ENCODE data around the gene ABHD17B.

Gene ABHD17B

GRCh38 chr9:71876829-71877228 lies 34.2 kb downstream of the ABHD17B start:
- no peak for DNase-seq (ENCODE audit: low spot score)

- no peak for DNase-seq (ENCODE audit: low spot score)
These were observed 34.9 kb downstream of the ABHD17B start for GRCh38 chr9:71876106-71876505.

GRCh38 chr9:71875345-71875744 lies 35.6 kb downstream of the ABHD17B start:
- no peak for DNase-seq (ENCODE audit: low spot score)

DNA sequence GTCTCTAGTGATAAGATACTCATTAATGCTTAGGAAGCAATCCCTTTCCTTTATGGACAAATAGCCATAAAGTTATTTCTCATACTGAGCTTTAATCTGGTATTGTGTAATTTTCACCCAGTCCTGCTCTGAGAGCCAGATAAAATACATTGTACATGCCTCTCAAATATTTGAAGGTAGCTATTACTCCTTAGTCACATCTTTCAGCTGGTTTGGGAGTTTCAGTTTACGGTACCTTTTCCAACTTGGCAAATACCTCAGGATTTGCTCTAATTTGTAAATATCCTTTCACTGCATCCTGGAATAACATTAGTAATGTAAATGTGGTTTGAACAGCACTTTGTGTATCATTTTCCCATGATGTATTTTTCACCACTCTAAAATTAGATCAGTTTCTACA lies 47.4 kb downstream of the ABHD17B start:
- DNase-seq (ENCODE audit: low spot score), result no peak

DNA sequence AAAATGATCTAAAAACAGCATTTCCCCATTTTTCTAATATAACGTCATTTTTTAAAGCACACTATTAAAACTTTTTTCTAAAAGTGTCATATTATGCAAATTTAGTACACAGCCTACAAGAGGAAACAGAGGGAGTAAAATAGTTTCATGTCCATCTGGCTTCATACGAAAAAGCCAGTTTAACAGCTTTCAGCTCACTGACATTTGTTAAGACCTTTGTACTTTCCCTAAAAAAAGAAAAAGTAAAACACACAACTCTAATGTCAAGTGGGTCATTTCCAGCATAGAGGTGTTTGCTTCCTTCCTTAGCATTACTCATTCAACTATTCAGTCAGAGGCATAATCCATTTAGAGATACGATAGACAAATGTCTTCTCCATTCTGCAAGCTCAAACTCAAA lies 49.4 kb downstream of the ABHD17B start:
- DNase-seq (ENCODE audit: low spot score), result no peak

DNA sequence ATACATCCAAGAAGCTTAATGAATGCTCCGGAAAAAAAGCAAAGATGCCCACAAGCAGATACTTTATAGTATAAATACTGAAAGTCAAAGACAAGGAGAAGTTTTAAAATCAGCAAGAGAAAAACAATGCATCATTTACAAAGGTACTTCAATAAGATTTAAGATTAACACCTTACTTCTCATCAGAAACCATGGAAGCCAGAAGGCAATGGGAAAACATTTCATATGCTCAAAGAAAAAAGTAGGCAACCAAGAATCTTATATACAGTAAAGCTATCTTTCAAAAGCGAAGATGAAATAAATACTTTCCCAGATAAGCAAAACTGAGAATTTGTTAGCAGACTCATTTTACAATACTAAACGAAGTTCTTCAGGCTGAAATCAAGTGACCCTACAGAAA lies 51.1 kb downstream of the ABHD17B start:
- no peak for DNase-seq (ENCODE audit: low spot score)

- DNase-seq (ENCODE audit: low spot score), result no peak
These were observed 52.2 kb downstream of the ABHD17B start for GRCh38 chr9:71858812-71859211.

GRCh38 chr9:71858102-71858798 lies 52.7 kb downstream of the ABHD17B start:
- no peak for DNase-seq (ENCODE audit: low spot score)

GRCh38 chr9:71857159-71857558 lies 53.8 kb downstream of the ABHD17B start:
- no peak for DNase-seq (ENCODE audit: low spot score)

GRCh38 chr9:71854811-71855210 lies 56.2 kb downstream of the ABHD17B start:
- DNase-seq (ENCODE audit: low spot score), result no peak

DNA sequence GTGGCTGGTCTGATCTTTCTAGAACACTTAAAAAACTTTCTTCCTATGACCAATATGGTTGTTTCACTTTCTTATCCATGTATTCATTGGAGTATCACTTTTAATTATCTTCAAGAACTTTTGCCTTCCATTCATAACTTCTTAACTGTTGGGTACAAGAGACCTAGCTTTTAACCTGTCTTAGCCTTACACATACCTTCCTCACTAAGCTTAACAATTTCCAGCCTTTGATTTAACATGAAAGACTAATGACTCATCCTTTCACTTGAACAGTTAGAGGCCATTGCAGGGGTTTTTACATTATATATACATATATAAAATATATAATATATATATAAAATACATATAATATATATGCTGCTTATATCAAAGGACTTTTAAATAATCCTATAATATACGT lies 57.9 kb downstream of the ABHD17B start:
- DNase-seq (ENCODE audit: low spot score), result no peak

GRCh38 chr9:71850996-71851395 lies 60.0 kb downstream of the ABHD17B start:
- DNase-seq (ENCODE audit: low spot score), result no peak

DNA sequence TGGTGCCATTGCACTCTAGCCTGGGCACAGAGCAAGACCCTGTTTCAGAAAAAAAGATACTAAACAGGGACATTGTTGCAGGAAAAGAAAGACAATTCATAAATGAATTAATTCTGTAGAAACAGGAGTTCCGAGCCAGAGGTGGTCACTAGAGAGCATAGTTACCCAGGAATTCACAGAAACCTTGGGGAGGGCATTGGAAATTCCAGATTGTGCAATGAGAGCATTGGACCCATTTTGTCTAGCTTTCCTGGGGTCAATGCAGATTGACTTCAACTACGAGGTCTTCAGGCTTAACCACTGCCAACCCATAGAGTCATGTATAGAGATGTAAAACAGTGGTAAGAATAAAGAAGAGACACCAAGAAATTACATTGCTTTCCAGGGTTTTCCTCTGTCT lies 63.1 kb downstream of the ABHD17B start:
- no peak for DNase-seq (ENCODE audit: low spot score)

DNA sequence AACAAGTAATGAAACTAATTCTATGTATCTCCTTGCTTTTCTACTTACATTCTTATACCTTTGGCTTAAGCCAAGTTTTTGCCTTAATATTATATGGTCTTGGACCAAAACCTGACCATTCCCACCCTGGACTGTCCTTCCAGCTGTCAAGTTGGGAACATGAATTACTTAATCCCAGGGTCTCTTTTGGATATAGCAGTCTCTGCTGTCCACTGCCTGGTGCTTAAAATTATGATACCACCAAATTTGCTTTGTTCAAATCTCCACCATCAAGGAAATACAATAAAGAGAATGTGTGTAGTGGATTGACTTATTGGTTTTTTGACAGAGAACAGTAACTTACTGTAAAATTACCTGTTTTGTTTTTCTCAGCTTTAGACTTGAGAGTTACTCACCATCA lies 66.2 kb downstream of the ABHD17B start:
- no peak for DNase-seq (ENCODE audit: low spot score)

- no peak for DNase-seq (ENCODE audit: low spot score)
These were observed 71.3 kb downstream of the ABHD17B start for GRCh38 chr9:71839668-71840067.

- DNase-seq (ENCODE audit: low spot score), result no peak
These were observed 75.4 kb downstream of the ABHD17B start for GRCh38 chr9:71835596-71835995.

DNA sequence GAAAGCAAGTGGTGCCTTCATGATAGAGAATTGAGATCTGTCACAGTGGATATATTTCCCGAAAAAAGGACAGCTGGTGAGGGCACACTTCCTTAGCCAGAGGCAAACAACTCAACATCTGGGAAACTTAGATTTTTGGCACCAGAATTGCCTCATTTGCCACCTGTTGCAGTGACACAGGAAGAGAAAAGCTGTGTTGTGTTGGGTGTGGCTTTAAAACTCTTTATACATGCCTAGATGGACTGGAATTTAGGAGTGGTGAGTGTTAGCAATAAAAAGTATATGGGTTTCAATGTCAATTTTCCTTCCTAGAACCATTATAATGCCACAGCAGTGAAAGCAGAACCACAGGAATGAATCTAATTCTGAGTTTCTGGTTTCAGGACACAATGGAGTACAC lies 80.1 kb downstream of the ABHD17B start:
- no peak for DNase-seq (ENCODE audit: low spot score)

- DNase-seq (ENCODE audit: low spot score), result no peak
These were observed 80.8 kb downstream of the ABHD17B start for GRCh38 chr9:71830153-71830552.

GRCh38 chr9:71826279-71826678 lies 84.7 kb downstream of the ABHD17B start:
- DNase-seq (ENCODE audit: low spot score), result no peak

- no peak for DNase-seq (ENCODE audit: low spot score)
These were observed 86.7 kb downstream of the ABHD17B start for GRCh38 chr9:71824257-71824656.

- DNase-seq (ENCODE audit: low spot score), result no peak
These were observed 88.1 kb downstream of the ABHD17B start for GRCh38 chr9:71822935-71823334.

GRCh38 chr9:71822456-71822855 lies 88.5 kb downstream of the ABHD17B start:
- no peak for DNase-seq (ENCODE audit: low spot score)

GRCh38 chr9:71821405-71821804 lies 89.6 kb downstream of the ABHD17B start:
- no peak for DNase-seq (ENCODE audit: low spot score)

DNA sequence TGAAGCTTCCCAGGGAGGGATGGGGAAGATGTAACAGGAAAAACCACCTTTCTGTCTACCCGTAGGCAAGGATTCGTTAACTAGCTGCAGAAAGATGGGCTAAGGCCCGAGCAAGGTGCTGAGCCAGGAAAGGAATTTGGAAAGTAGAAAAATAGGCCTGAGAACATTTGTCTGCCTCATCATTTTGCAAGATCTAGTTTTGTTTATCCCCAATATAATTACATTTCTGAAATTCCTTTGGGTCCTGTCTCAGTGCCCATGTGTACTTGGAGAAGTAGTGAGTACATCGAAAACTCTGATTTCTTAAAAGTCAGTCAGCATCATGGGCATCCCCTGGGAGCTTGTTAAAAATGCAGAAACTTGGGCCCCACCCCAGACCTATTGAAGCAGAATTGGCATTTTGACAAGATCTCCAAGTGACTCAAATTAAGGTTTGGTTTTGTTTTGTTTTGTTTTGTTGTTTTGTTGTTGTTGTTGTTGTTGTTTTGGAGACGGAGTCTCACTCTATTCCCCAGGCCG lies 90.5 kb downstream of the ABHD17B start:
- DNase-seq (ENCODE audit: low spot score), result no peak

Measured in COLO829 (cell line).